HG02981 (cell line): ENCODE data around the gene SLC6A16.
"Not testable (repeated sequence)": the region's sequence is repeated elsewhere in the genome, so short reads cannot be mapped to it uniquely, and the experiment has no call there.

Experiments used
- ATAC-seq: cut with Tn5 transposase; IDR thresholded peaks from one replicate; pipeline ENCODE4 v1.9.1; 2021; ENCODE audit warnings: mild to moderate bottlenecking, moderate library complexity; ENCODE audit not compliant: unreplicated experiment

The SLC6A16 gene

GRCh38 chr19:49331616-49332055 lies 6.6 kb upstream of the SLC6A16 start:
- peak; percentile 58 for ATAC-seq

DNA sequence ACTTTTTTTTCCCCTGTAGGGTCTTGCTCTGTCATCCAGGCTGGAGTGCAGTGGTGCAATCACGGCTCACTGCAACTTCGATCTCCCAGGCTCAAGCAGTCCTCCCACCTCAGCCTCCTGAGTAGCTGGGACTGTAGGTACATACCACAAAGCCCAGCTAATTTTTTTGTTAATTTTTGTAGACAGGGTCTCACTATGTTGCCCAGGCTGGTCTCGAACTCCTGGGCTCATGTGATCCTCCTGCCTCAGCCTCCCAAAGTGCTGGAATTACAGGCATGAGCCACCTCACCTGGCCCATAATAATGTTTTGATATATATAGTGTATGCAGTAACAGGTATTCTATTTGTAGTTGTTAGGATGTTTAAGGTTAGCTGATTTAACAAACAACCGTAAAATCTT lies 6.2 kb upstream of the SLC6A16 start:
- not testable (repeated sequence) for ATAC-seq

GRCh38 chr19:49328741-49329140 lies 3.8 kb upstream of the SLC6A16 start:
- ATAC-seq: no peak

DNA sequence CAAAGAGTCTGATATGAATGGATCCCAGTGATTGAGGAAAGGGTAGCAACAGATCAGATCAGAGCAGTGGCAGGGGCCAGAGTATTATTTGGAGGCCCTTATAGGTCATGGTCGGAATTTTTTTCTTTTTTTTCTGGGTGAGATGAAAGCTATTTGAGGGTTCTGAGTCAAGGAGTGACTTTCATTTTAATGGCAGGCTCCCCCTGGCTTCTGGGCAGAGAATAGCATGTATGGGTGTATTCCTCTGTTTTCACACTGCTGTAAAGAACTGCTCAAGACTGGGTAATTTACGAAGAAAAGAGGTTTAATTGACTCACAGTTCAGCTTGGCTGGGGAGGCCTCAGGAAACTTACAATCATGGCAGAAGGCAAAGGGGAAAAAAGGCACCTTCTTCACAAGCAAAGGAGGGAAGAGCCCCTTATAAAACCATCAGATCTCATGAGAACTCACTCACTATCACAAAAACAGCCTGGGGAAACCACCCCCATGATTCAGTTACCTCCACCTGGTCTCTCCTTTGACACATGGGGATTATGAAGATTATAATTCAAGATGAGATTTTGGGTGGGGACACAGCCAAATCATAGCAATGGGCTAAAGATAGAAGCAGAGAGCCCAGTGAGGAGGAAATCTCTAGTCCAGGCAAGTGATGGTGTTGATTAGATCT lies 3.0 kb upstream of the SLC6A16 start:
- no peak for ATAC-seq

DNA sequence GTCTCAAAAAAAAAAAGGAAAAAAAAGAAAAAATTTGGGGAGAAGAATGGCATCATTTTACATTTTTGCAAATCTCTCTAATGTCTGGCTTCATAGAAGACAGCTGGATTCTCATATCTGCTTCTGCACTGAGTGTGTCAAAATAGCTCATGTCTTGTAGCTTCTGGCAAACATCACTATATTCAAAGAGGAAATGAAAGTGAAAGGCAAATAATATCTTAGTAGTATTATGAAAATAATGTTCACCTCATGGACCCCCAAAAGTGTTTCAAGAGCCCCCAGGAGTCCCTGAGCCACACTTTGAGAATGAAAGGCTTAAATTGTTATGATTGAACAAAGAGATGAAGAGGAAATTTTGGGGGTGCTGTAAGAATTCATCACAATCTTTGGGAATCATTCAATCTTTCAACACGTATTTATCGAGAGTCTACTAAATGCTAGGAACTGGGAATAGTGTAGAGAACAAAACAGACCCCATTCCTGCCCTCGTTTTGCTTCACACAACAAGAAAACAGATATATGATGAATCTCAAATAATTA lies 1.2 kb upstream of the SLC6A16 start:
- no peak for ATAC-seq

GRCh38 chr19:49325756-49326155 lies 765 bp upstream of the SLC6A16 start:
- ATAC-seq: not testable (repeated sequence)

DNA sequence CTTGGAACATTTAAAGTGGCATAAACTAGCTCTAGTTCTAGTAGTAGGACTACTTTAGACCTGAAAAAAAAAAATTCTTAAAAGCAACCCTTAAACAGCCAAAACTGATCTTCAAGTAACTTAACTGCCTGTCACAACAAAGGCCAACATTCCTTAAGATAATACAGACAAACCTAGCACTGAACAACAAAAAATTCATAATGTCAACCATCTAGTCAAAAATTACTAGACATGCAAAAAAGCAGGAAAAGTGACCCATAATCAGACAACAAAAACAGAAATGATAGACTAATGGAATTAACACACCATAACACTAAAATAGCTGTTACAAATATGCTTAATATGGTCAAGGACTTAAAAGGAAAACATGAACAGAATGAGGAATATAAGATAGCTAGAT lies 6.7 kb downstream of the SLC6A16 start:
- no peak for ATAC-seq

- ATAC-seq: no peak
Observed at GRCh38 chr19:49316284-49316683, 8.7 kb downstream of the SLC6A16 start.

- no peak for ATAC-seq
Observed at GRCh38 chr19:49315111-49315510, 9.9 kb downstream of the SLC6A16 start.

DNA sequence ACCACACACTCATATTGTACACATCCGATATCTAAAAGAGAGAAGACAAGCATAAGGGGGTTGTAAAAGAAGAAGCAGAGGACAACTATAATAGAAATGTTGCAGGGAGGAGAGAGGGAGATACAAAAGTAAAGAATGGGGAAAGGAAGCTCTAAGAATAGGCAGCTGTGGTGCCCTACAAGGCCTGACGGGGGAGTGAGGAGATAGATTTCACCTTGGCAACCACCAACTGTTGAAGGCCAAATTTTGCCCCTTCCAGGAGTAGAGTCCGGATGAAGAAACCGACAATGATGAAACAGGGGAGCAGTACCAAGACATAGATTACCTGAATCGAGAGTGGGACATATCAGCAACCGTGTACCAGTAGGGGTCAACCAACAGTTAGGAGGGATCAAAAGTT lies 15.9 kb downstream of the SLC6A16 start:
- no peak for ATAC-seq

- not testable (repeated sequence) for ATAC-seq
Observed at GRCh38 chr19:49306734-49307133, 18.3 kb downstream of the SLC6A16 start.

DNA sequence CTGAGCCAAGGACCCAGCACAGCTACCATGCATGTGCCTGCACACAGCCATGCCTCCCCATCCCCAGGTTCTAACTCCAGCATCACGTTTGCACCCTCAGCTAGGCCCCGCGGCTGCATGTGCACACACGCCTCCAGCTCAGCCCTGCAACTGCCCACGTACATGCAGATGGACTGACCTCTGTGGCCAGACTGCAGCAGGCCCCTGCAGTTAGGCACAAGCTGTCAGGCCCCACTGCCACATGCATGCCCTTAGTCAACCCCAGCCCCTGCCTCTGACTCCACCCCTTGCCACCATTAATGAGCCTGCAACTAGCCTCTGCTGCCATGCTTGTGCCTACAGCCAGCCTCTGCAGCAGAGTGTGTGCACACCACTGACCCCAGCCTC lies 23.1 kb downstream of the SLC6A16 start:
- ATAC-seq: no peak

- peak; percentile 69 for ATAC-seq
Observed at GRCh38 chr19:49301165-49301865, 23.7 kb downstream of the SLC6A16 start.

DNA sequence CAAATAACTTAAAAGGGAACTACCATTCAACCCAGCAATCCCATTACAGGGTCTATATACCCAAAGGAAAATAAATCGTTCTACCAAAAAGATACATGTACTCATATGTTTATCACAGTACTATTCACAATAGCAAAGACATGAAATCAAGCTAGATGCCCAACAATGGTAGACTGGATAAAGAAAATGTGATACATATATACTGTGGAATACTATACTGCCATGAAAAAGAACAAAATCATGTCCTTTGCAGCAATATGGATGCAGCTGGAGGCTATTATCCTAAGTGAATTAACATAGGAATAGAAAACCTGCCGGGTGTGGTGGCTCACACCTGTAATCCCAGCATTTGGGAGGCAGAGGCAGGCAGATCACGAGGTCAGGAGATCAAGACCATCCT lies 26.3 kb downstream of the SLC6A16 start:
- ATAC-seq: not testable (repeated sequence)

DNA sequence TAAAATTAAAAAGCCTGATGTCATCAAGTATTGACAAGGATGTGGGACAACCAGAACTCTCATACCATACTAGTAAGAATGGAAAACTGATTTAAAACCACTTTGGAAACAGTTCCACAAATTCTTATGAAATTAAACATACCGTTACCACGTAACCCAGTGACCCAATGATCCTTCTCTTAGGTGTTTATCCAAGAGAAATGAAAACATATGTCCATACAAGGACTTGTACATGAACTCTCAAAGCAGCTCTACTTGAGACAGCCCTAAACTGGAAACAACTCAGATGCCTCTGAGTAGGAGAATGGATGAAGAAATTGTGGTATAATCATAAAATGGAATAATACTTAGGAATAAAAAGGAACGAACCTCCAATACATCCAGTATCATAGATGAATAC lies 27.6 kb downstream of the SLC6A16 start:
- ATAC-seq: no peak

DNA sequence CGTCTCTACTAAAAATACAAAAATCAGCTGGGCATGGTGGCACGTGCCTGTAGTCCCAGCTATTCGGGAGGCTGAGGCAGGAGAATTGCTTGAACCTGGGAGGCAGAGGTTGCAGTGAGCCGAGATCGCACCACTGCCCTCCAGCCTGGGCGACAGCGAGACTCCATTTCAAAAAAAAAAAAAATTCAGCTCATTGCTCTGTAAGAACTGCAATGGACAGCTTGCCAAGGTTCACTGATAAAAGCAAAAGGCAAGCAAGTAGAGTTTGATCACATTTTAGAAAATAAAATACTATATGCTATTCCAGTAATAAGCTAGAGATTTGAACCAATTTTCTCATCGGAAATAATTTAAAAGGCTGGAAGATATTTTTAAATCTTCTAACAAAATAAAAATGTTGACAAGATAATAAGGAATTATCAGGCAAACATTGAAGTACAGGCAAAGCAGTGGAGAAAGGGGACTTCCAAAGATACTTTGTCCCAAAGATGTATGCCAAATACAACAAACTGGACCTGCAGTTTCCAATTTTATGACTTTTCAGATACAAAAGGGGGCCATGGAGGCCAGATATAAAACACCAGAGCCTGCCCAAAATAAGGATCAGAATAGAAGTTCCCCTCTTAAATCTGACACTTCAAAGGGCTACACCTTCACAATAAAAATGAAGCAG lies 29.6 kb downstream of the SLC6A16 start:
- ATAC-seq: no peak

- no peak for ATAC-seq
Observed at GRCh38 chr19:49294401-49294800, 30.6 kb downstream of the SLC6A16 start.

DNA sequence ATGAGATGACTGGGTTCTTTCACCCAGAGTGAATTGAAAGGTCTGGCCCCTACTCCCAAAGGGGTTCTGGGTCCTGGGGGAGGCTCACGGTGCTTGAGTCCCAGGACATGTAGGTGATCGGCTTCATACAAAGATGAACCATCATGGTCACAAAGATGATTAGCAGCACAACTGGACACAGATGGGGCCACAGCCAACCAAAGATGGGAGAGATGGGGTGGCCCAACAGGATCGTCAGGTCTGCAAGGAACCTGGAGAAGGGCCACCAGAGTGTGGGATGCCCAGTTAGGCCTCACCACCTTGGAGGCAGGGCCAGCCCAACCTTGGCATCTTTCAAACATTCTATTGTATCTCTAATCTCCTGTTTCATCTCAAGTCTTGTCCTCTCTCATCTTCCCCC lies 34.5 kb downstream of the SLC6A16 start:
- ATAC-seq: no peak

DNA sequence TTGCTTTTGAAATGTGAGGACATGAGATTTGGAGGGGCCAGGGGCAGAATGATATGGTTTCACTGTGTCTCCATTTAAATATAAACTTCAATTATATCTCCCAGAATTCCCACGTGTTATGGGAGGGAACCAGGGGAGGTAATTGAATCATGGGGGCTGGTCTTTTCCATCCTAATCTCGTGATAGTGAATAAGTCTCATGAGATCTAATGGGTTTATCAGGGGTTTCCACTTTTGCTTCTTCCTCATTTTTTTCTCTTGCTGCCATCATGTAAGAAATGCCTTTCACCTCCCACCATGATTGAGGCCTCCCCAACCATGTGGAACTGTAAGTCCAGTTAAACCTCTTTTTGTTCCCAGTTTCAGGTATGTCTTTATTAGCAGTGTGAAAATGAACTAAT lies 35.7 kb downstream of the SLC6A16 start:
- not testable (repeated sequence) for ATAC-seq

DNA sequence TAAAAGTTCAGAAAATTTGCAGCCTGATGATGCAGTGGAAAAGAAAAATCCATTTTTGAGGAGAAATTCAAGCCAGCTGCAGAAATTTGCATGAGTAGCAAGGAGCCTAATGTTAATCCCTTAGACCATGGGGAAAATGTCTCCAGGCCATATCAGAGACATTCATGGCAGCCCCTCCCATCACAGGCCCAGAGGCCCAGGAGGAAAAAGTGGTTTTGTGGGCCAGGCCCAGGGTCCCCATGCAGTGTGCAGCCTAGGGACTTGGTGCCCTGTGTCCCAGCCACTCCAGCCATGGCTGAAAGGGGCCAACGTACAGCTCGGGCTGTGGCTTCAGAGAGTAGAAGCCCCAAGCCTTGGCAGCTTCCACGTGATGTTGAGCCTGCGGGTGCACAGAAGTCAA lies 36.8 kb downstream of the SLC6A16 start:
- not testable (repeated sequence) for ATAC-seq

DNA sequence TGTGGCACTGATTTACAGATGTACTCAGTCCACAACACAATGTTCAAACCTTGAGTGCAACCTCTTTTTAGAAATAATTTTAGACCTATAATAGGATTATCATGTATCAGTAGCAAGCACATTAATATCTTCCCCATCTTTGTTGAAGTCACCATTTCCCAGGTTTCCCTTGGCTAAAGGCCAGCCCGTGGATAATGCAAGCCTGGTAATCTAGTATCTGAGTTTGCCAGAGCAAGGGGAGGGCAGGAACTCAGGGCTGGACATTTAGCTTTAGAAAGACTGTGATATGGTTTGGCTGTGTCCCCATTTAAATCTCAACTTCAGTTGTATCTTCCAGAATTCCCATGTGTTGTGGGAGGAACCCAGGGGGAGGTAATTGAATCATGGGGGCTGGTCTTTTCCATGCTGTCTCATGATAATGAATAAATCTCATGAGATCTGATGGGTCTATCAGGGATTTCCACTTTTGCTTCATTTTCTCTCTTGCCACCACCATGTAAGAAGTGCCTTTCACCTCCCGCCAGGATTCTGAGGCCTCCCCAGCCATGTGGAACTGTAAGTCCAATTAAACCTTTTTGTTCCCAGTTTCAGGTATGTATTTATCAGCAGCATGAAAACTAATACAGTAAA lies 37.7 kb downstream of the SLC6A16 start:
- ATAC-seq: no peak
